Gastroesophageal sphincter (tissue), 4 donors: ENCODE results near the gene BTN3A1. TPM values are rescaled to one million over a fixed set of nuclear protein-coding genes. Genes with fewer than 3 reads are reported as not detected.

Experiments
- ATAC-seq: fragments of 150-250 bp; one replicate; pipeline ENCODE4 v1.9.1; 2016; ENCODE audit warnings: mild to moderate bottlenecking, moderate library complexity
- H3K27ac ChIP-seq, 4 donors: fragments of 200-600 bp; sonication (generic) in 3 of 4; 1 replicate in 3 of 4; 2 replicates in 1 of 4; pipeline ENCODE4 v1.5.1; 2016 to 2019
- H3K27me3 ChIP-seq: fragments of 200-600 bp; sonication (generic); one replicate; pipeline ENCODE4 v1.5.1; 2019
- H3K36me3 ChIP-seq, 2 donors: fragments of 200-600 bp; sonication (generic); one replicate each; pipeline ENCODE4 v1.5.1; 2019; ENCODE audit warnings: control low read depth in 1 of 2
- H3K4me1 ChIP-seq, 3 donors: fragments of 200-600 bp; sonication (generic); 1 replicate in 2 of 3; 2 replicates in 1 of 3; pipeline ENCODE4 v1.5.1; 2016 to 2019; ENCODE audit warnings: control low read depth in 2 of 3
- H3K4me3 ChIP-seq, 2 donors: fragments of 200-600 bp; sonication (generic); one replicate each; pipeline ENCODE4 v1.5.1; 2019; ENCODE audit warnings: mild to moderate bottlenecking in 1 of 2, moderate library complexity in 1 of 2
- H3K9me3 ChIP-seq, 3 donors: fragments of 200-600 bp; sonication (generic); one replicate each; pipeline ENCODE4 v1.5.1; 2017 to 2019; ENCODE audit warnings: control low read depth in 2 of 3
- CTCF ChIP-seq, 4 experiments: fragments of 200-600 bp in 2 of 4; fragments of 450-650 bp in 2 of 4; sonication (generic) in 1 of 4; IDR thresholded peaks; one replicate each; pipeline ENCODE4 v1.5.1; 2017 to 2019; ENCODE audit warnings: antibody characterized with exemption in 4 of 4, mild to moderate bottlenecking in 2 of 4, moderate library complexity in 2 of 4
- EP300 ChIP-seq: sonication (generic); formaldehyde crosslinking; IDR thresholded peaks from one replicate; pipeline ENCODE4 v1.6.1; 2017; ENCODE audit warnings: antibody characterized with exemption, mild to moderate bottlenecking
- POLR2A ChIP-seq, 2 donors: fragments of 450-650 bp; IDR thresholded peaks; one replicate each; pipeline ENCODE4 v1.6.1; 2017; ENCODE audit warnings: antibody characterized with exemption in 2 of 2, mild to moderate bottlenecking in 2 of 2, moderate library complexity in 1 of 2
- POLR2AphosphoS5 ChIP-seq: sonication (generic); formaldehyde crosslinking; IDR thresholded peaks from one replicate; pipeline ENCODE4 v1.6.1; 2017; ENCODE audit warnings: antibody characterized with exemption
- WGBS, 2 donors: methylation state at CpG; one replicate each; pipeline ENCODE4 v1.1.5; 2018; ENCODE audit warnings: low coverage in 1 of 2; 5-methylcytosine and 5-hydroxymethylcytosine counted together
- total RNA-seq, 4 donors: library from RNA; depleted of rRNA; stranded (reverse); fragments of >200 nt; gene quantifications; one replicate each; pipeline ENCODE4 v1.1.0, GENCODE V29; 2016

The BTN3A1 gene
- total RNA-seq, 4 donors from 2014 or later = 7.5 to 14.3 (median 8.2) TPM

GRCh38 chr6:26404546-26404945, 2.5 kb downstream of the BTN3A1 start:
- no peak for ATAC-seq
- Histone ChIP-seq H3K4me3 (no peak overlapping the region), H3K9me3 (no peaks in the 10 kb centered on the region), H3K36me3 (peaks cover 0 to 38% of the 10 kb centered on the region in 2 donors), H3K27ac (no peak overlapping the region), H3K27me3 (no peaks in the 10 kb centered on the region), H3K4me1 (peaks cover 0 to 41% (median 9%) of the 10 kb centered on the region in 3 donors)
- TF ChIP-seq CTCF (IDR thresholded peaks at IDR 0.05) = no peak
- no peak for TF ChIP-seq EP300
- no peak for TF ChIP-seq POLR2AphosphoS5
- TF ChIP-seq POLR2A (IDR thresholded peaks at IDR 0.05) = no peak
- 81% methylated on average over 3 of the region's 3 CpGs; no CpG with 5 or more reads in 1 of the 2 donors for WGBS, 2 donors

- Histone ChIP-seq H3K4me3 (no peak overlapping the region), H3K36me3 (peaks cover 0 to 80% of the 10 kb centered on the region in 2 donors), H3K4me1 (peaks cover 0 to 16% (median 0%) of the 10 kb centered on the region in 3 donors), H3K27ac (no peak overlapping the region), H3K27me3 (no peaks in the 10 kb centered on the region), H3K9me3 (no peaks in the 10 kb centered on the region)
- 78 to 81% methylated on average over 7 to 10 of the region's 10 CpGs for WGBS, 2 donors
- no peak for ATAC-seq
- no peak for TF ChIP-seq CTCF (IDR thresholded peaks at IDR 0.05)
Observed at GRCh38 chr6:26408828-26409730, 7.0 kb downstream of the BTN3A1 start.

GRCh38 chr6:26411751-26412150, 9.7 kb downstream of the BTN3A1 start:
- Histone ChIP-seq H3K4me3 (no peak overlapping the region), H3K9me3 (no peaks in the 10 kb centered on the region), H3K36me3 (peaks cover 0 to 76% of the 10 kb centered on the region in 2 donors), H3K27ac (no peak overlapping the region), H3K27me3 (no peaks in the 10 kb centered on the region), H3K4me1 (peaks cover 0 to 2% (median 0%) of the 10 kb centered on the region in 3 donors)
- no peak for TF ChIP-seq CTCF (IDR thresholded peaks at IDR 0.05)
- no peak for TF ChIP-seq POLR2A (IDR thresholded peaks at IDR 0.05)
- TF ChIP-seq EP300 = no peak
- TF ChIP-seq POLR2AphosphoS5 = no peak
- no peak for ATAC-seq
- WGBS, 2 donors = 80 to 100% methylated on average over 2 to 3 of the region's 3 CpGs

GRCh38 chr6:26412228-26412627, 10.2 kb downstream of the BTN3A1 start:
- ATAC-seq = no peak
- Histone ChIP-seq H3K27ac (no peak overlapping the region), H3K9me3 (no peaks in the 10 kb centered on the region), H3K4me3 (no peak overlapping the region), H3K36me3 (peaks cover 0 to 72% of the 10 kb centered on the region in 2 donors), H3K27me3 (no peaks in the 10 kb centered on the region), H3K4me1 (no peaks in the 10 kb centered on the region)
- WGBS, 2 donors = 50 to 66% methylated on average over 2 to 3 of the region's 3 CpGs
- TF ChIP-seq CTCF (IDR thresholded peaks at IDR 0.05) = no peak
- TF ChIP-seq EP300 = no peak
- no peak for TF ChIP-seq POLR2A (IDR thresholded peaks at IDR 0.05)
- TF ChIP-seq POLR2AphosphoS5 = no peak

- no peak for ATAC-seq
- Histone ChIP-seq H3K4me3 (no peak overlapping the region), H3K36me3 (peaks cover 0 to 64% of the 10 kb centered on the region in 2 donors), H3K4me1 (no peaks in the 10 kb centered on the region), H3K27ac (no peak overlapping the region), H3K27me3 (no peaks in the 10 kb centered on the region), H3K9me3 (no peaks in the 10 kb centered on the region)
- WGBS, 2 donors = 86% methylated on average over 3 of the region's 4 CpGs; no CpG with 5 or more reads in 1 of the 2 donors
- TF ChIP-seq EP300 (no peak), POLR2AphosphoS5 (no peak), POLR2A (IDR thresholded peaks at IDR 0.05) (no peak), CTCF (IDR thresholded peaks at IDR 0.05) (no peak)
Observed at GRCh38 chr6:26412954-26413353, 10.9 kb downstream of the BTN3A1 start.
